ENCODE results near the gene HSD17B14. TPM values are rescaled to one million over a fixed set of nuclear protein-coding genes. Genes with fewer than 3 reads are reported as not detected.
A peak's percentile ranks its signal among the peaks of the same experiment; 100 is the strongest.

The HSD17B14 gene
- total and polyA plus RNA-seq, 2 experiments from 2014 or later, result 8.4 to 11.7 TPM

- no peak for TF ChIP-seq REST (IDR thresholded peaks at IDR 0.05; ENCODE audit: unreplicated experiment)
These were observed 20.3 kb downstream of the HSD17B14 start (continued) for GRCh38 chr19:48815870-48816501.

GRCh38 chr19:48814895-48815294, 21.4 kb downstream of the HSD17B14 start:
- no peak overlapping the region for H3K4me2 ChIP-seq
- peaks cover 10% of the 10 kb centered on the region for H3K4me1 ChIP-seq (ENCODE audit: insufficient read depth)
- ATAC-seq (no peak), DNase-seq (ENCODE audit: low spot score) (peak; percentile 55)
- H3K27ac Mint-ChIP-seq, result no peak overlapping the region
- H2AFZ ChIP-seq, result no peak overlapping the region
- no peaks in the 10 kb centered on the region for H3K9me2 ChIP-seq (ENCODE audit: insufficient read depth)
- H3K4me1 Mint-ChIP-seq, result peaks cover 27% of the 10 kb centered on the region
- H3K27ac ChIP-seq (ENCODE audit: low read depth), result no peak overlapping the region
- peaks cover 21% of the 10 kb centered on the region for H3K27me3 Mint-ChIP-seq (ENCODE audit: insufficient read depth, low read depth, poor library complexity)
- no peak overlapping the region for H3K4me3 ChIP-seq
- 0 out of 2 replicates have a peak, but pooled peaks cover 3% of the 10 kb centered on the region for H3K79me2 ChIP-seq (replicated peaks; ENCODE audit: insufficient read depth)
- H3K4me3 Mint-ChIP-seq, result no peak overlapping the region
- no peaks in the 10 kb centered on the region for H3K36me3 ChIP-seq (ENCODE audit: insufficient read depth)
- no peaks in the 10 kb centered on the region for H4K20me1 ChIP-seq (replicated peaks; ENCODE audit: insufficient read depth)
- peaks cover 6% of the 10 kb centered on the region; the same call in 1 of the 2 replicates for H3K27me3 ChIP-seq (ENCODE audit: insufficient read depth)
- H3K9me3 Mint-ChIP-seq, result no peaks in the 10 kb centered on the region
- peaks cover 12% of the 10 kb centered on the region; the same call in 1 of the 2 replicates for H3F3A ChIP-seq (replicated peaks; ENCODE audit: low read depth)
- no peaks in the 10 kb centered on the region for H3K36me3 Mint-ChIP-seq (ENCODE audit: low read depth)
- TF ChIP-seq, protein P1, sequence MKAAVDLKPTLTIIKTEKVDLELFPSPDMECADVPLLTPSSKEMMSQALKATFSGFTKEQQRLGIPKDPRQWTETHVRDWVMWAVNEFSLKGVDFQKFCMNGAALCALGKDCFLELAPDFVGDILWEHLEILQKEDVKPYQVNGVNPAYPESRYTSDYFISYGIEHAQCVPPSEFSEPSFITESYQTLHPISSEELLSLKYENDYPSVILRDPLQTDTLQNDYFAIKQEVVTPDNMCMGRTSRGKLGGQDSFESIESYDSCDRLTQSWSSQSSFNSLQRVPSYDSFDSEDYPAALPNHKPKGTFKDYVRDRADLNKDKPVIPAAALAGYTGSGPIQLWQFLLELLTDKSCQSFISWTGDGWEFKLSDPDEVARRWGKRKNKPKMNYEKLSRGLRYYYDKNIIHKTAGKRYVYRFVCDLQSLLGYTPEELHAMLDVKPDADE (IDR thresholded peaks at IDR 0.05), result no peak
- TF ChIP-seq NANOG (IDR thresholded peaks at IDR 0.05; ENCODE audit: borderline replicate concordance), result no peak
- no peak for TF ChIP-seq STAT1 (IDR thresholded peaks at IDR 0.05; ENCODE audit: unreplicated experiment)
- TF ChIP-seq, protein P2, sequence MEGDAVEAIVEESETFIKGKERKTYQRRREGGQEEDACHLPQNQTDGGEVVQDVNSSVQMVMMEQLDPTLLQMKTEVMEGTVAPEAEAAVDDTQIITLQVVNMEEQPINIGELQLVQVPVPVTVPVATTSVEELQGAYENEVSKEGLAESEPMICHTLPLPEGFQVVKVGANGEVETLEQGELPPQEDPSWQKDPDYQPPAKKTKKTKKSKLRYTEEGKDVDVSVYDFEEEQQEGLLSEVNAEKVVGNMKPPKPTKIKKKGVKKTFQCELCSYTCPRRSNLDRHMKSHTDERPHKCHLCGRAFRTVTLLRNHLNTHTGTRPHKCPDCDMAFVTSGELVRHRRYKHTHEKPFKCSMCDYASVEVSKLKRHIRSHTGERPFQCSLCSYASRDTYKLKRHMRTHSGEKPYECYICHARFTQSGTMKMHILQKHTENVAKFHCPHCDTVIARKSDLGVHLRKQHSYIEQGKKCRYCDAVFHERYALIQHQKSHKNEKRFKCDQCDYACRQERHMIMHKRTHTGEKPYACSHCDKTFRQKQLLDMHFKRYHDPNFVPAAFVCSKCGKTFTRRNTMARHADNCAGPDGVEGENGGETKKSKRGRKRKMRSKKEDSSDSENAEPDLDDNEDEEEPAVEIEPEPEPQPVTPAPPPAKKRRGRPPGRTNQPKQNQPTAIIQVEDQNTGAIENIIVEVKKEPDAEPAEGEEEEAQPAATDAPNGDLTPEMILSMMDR (conservative IDR thresholded peaks at IDR 0.05; ENCODE audit: low read depth in 2 of 2), result no peak
- no peak for TF ChIP-seq EZH2phosphoT487 (IDR thresholded peaks at IDR 0.05; ENCODE audit: unreplicated experiment)
- no peak for TF ChIP-seq ZNF114 (CRISPR knock-in tag; IDR thresholded peaks at IDR 0.05)
- no peak for TF ChIP-seq JUNB (IDR thresholded peaks at IDR 0.05; ENCODE audit: unreplicated experiment)
- no peak for TF ChIP-seq EZH2 (IDR thresholded peaks at IDR 0.05; ENCODE audit: low read depth, unreplicated experiment)
